Skin of body (tissue), 2 donors: Measurements from ENCODE around the gene TCF15. TPM values are rescaled to one million over a fixed set of nuclear protein-coding genes. Genes with fewer than 3 reads are reported as not detected.
"Not testable (repeated sequence)": the region's sequence is repeated elsewhere in the genome, so short reads cannot be mapped to it uniquely, and the experiment has no call there.

ENCODE experiments used
- DNase-seq: peaks from one replicate; lab custom pipeline; 2025; lab: John Stamatoyannopoulos, UW
- total RNA-seq: library from RNA; depleted of rRNA; stranded (reverse); fragments of >200 nt; gene quantifications from one replicate; pipeline ENCODE4 v1.2.3, GENCODE V29; 2014

TCF15 gene
- total RNA-seq, 1 donor from 2014 or later: 0.49 TPM

DNA sequence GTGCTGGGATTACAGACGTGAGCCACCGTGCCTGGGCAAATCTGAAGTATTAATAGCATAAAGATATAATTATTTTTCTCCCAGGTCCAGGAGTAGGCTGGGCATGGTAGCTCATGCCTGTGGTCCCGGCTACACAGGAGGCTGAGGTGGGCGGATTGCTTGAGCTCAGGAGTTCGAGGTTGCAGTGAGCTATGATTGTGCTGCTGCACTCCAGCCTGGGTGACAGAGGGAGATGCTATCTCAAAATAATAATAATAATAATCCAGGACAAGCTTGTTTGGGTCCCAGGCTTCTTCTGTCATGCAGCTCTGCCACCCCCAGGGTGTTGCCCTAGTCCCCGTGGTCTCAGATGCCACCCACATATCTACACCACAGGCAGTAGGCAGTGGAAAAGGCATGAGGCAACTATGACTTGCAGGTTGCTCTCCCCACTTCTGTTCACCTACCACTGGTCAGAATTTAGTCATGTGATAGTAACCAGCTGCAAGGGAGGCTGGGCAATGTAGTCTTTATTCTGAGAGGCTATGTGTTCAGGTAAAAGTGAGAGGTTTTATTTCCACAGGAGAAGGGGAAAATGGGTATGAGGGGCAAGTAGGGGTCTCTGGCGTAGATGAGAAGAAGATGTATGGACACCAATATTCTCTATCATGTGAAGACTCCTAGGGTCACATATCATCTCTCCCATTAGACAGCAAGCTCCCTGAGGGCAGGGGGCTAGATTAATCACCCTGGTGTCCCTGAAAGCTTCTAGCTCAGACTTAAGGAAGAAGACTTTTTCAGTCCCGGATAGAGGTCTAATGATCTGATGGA is 25.7 kb downstream of the TCF15 start:
- DNase-seq: no peak

DNA sequence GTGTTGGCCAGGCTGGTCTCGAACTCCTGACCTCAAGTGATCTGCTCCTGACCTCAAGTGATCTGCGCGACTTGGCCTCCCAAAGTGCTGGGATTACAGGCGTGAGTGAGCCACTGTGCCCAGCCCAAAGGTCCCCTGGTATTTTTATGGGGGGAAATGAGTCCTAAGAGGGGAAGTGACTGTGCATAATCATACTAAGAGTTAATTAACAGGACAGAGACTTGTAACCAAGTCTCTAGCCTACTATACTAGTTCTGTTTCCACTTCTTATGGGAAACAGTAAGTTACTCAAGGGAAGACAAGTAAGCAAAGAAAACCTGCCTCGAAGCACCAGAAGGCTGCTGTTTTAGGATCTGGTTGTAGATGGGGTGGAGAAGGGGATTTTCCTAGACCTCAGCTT is 27.9 kb downstream of the TCF15 start:
- no peak for DNase-seq

DNA sequence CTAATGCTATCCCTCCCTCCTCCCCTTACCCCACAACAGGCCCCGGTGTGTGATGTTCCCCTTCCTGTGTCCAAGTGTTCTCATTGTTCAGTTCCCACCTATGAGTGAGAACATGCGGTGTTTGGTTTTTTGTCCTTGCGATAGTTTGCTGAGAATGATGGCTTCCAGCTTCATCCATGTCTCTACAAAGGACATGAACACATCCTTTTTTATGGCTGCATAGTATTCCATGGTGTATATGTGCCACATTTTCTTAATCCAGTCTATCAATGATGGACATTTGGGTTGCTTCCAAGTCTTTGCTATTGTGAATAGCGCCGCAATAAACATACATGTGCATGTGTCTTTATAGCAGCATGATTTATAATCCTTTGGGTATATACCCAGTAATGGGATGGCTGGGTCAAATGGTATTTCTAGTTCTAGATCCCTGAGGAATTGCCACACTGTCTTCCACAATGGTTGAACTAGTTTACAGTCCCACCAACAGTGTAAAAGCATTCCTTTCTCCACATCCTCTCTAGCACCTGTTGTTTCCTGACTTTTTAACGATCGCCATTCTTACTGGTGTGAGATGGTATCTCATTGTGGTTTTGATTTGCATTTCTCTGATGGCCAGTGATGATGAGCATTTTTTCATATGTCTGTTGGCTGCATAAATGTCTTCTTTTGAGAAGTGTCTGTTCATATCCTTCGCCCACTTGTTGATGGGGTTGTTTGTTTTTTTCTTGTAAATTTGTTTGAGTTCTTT is 31.0 kb downstream of the TCF15 start:
- not testable (repeated sequence) for DNase-seq

DNA sequence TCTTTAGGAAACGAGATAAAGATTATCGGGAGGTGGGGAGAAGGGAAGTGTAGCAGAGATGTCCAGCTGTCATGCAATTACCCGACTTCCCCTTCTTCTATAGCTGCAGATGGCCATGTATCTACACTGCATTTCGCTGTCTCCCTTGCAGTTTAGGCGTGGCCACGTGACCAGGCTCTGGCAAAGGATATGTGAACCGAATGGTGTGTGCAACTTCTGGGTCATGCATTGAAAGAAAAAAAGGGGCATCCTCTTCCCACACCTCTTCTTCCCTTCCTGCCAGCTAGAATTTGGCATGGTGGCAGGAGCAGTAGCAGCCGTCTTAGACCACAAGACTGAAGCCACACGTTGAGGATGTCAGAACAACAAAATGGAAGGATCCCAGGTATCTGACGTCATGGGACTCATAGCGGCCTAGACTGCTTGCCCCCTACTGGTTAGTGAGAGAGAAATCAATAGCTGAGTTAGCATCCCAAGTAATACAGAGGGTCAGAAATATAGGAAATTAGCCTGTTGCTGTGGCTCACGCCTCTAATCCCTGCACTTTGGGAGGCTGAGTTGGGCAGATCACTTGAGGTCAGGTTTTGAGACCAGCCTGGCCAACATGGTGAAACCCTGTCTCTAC is 32.8 kb downstream of the TCF15 start:
- no peak for DNase-seq

DNA sequence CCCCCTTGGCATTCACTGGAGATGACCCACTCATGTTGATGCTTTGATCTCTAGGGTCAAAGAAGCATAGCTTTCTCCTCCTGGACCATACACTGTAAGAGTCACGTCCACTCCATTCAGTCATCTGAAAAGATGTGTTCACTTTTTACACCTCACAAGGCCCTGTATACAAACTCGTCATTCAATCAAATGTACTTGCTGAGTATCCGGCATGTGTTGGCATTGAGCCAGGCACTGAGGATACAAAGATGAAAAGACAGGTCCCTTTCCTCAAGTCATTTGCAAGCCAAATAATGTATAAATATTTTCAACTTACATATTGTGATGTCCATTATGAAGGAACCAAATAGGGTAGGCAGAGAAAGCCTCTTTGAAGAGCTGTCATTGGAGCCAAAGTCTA is 34.0 kb downstream of the TCF15 start:
- no peak for DNase-seq

DNA sequence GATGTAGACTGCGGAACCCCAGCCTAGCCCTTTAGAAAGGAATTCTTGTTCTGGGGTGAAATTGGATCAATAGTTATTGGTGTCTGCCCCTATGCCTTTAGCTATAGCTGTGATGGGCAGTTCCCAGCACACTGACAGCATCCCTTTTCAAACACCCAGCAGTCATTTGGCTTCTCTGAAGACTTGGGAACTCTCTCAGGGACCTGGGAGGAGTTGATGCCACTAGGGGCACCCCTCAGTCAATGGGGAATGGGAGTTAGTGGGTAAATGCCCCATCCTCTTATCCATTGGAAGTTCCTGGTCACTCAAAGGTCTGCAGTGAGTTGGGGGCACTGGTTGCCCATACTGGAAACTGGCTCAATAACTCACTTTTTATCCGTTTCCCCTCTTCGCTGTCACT is 34.9 kb downstream of the TCF15 start:
- DNase-seq: no peak

DNA sequence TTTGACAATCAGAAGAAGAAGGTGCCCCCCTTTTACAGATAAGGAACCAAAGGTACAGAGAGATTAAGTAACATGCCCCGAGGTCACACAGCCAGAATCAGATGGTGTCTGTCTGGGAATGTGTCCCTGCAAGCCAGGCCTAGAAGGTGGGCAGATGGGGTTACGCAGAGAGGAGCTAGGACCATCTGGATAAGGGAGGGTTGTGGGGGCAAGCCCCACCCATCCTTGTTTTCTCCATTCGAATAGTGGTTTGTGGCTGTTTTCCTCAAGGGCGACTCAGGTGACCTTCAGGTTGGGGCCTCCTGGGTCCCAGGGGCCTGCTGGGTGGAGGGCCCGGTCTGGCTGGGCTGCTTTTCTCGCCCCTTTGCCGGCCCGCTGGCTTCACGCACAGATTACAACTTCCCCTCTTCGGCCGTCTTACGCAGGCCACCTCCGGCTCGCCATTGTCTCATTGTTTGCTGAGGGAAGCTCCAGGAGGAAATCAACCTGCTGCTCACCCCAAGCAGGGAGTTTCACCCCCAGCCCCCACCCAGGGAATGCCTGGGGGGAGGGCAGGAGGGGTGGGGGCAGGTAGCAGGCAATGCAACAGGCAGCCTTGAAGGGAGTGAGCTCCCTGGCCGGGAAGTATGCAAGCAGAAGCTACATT is 35.7 kb downstream of the TCF15 start:
- no peak for DNase-seq

DNA sequence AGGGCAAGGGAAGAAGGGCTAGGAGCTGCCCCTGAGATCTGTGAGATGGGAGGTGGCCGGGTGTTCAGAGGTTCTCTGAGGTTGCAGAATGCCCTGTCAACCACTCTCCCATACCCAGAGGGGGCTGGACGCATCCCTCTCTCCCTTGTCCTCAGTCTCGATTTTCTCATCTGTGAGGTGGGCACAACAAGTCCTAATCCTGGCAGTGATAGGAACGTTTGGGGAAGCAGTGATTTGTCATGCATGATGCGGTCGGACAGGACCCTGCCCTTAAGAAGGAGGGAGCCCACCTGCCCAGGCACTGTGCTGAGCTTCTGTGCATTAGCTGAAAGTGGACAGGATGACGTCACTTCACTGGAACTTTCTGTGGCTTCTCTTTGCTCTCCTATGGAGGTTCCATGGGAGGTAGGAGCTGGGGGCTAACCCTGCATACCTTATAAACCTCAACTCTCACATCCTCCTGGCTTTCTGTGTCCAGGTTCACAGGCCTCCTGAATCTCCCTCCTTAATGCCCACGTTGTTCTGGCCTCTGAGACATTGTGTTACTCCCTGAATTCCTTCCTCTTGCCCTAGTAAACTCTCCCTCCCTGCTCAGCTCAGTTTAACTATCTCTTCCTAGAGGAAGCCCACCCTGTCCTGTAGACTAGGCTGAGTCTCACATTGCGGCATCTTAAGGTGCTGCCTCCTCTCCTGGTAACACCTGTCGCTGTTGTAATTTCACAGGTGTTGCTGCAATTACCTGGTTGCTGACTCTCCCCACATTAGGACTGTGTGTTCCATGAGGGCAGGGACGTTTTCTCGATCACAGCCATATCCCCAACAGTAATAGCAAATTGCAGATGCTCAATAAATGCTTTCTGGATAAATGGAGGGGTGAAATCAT is 36.5 kb downstream of the TCF15 start:
- DNase-seq: no peak

DNA sequence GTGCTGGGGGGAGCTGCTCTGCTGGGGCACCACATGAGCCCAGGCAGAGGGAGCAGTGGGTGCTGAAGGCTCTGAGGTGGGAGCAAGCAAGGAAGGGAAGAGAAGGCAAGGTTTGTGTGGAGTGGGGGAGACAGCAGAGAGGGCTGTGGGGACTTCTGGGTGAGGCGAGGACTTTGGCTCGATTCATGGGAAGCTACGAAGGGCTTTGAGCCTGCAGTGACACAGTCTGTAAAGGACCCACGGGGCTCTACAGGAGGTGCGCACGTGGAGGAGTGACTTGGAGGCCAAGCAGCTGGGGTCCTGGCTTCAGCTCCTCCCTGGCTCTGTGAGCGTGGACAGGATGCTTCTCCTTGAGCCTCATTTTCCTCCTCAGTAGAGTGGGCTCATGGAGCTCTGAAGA is 37.4 kb downstream of the TCF15 start:
- no peak for DNase-seq

DNA sequence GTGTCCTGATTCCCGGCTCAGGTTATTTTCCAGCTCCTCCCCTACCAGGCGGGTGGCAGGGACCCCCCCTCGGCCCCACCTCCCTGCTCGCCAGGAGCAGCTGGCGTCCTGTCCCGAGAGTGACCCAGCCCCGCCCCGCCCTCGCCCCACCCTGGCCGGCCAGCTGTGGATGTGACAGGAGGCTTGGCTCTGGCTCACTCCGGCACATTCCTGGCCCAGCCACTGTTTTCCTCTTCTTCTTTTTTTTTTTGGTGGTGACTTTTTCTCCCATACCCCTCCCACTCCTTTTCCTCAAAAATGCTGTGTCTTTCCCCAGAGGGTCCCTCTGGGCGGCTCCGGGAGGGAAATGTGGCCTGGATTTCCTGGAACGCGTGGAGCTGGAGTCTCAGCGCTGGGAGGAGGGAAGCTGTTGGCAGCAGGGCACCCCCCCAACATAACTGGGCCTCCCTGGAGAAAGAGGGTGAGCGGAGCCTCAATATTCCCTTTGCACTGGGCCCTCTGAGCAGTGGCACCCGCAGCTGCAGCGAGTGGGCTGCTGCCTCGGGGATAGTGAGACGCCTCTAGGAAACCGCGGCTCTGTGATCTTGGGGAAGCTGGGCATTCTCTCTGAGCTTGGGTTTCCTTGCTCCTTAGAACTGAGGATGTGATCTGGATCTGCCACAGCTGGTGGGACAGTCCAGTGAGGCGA is 38.2 kb downstream of the TCF15 start:
- DNase-seq: peak; percentile 57

DNA sequence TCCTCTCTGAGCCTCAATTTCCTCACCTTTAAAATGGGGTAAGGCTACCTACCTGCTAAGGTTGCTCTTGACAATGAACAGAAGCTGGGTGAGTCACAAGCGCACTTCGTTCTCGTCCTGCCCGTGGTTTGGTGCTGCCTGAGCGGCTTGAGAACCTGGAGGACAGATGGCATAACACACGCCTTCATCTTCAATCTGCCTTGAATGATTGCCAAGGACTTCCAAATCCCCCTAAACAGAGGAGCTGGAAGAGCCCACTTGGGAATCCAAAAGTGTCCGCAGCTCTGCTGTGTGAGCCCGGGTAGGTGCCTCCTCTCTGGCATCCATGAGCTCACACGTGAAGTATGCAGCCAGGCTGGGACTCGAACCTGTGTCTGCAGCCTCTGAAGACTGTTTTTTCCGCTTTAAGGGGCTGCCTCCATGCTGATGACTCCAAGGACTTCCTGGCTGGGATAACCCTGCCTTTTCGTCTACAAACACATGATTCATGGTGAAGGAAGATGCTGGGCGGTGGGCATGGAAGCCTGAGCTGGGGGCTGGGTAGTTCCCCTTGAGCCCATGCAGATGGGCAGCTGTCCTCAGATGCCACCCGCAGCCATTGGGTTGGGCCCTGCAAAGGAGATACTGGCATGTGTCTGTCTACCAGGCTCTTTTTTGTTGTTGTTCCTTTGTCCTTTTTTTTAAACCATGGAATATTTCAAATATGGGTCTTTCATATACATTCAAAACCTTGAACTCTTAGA is 41.3 kb downstream of the TCF15 start:
- DNase-seq: no peak

DNA sequence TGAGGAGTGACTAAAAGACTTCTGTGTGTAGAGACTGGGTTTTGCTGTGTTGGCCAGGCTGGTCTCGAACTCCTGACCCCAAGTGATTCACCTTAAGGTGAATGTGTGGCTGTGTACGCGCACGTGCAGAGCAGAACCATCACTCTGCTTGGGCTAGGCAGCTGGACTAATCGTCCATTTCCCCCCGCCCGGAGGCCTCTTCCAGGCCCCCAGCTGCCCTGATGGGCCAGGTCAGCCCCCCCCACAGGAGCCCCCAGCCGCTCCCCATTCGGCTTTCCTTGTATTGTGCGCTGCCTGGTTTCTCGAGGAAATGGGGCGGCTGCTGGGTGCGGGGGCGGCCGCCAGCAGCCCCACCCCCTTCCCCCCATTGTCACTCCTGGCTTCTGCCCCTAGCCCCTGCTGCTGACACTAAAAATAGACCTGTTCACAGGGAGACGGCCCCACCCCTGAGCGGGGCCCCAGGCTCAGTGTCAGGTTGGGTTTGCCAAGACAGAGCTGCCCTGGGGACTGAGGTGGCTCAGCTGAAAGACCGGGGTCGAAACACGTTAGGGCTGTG is 41.9 kb downstream of the TCF15 start:
- no peak for DNase-seq

DNA sequence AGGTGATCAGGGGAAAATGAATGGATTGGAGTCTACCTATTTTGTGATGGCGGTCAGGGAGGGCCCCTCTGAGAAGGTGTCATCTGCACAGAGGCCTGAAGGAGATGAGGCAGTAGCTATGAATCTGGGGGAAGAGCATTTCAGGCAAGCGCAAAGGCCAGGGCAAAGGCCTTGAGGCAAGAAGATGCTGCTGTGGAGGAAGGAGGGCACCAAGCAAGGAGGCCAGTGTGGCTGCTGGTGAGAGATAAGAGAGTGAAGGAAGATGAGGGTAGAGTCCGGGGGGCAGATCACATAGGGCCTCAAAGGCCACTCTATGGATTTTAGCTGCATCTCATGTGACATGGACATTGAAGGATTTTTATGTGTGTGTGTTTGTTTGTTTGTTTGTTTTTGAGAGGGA is 45.9 kb downstream of the TCF15 start:
- DNase-seq: no peak

DNA sequence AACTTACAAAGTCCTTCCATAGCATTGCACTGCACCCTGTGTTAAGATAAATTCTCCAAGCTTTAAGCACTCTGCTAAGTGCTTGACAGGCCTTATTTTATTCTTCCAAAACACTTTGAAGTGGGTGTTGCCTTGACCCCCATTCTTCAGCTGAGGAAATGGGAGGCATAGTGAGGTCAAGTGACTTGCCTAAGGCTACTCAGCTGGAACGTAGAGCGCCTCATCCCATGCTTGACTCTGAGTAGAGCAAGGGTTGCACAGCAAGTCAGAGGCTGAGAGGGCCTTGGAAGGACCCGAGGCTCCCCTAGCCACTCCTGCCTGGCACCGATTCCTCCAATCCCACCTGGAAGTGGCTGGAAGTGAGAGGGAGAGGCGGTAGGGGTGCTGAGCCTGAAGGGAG is 46.9 kb downstream of the TCF15 start:
- DNase-seq: no peak

DNA sequence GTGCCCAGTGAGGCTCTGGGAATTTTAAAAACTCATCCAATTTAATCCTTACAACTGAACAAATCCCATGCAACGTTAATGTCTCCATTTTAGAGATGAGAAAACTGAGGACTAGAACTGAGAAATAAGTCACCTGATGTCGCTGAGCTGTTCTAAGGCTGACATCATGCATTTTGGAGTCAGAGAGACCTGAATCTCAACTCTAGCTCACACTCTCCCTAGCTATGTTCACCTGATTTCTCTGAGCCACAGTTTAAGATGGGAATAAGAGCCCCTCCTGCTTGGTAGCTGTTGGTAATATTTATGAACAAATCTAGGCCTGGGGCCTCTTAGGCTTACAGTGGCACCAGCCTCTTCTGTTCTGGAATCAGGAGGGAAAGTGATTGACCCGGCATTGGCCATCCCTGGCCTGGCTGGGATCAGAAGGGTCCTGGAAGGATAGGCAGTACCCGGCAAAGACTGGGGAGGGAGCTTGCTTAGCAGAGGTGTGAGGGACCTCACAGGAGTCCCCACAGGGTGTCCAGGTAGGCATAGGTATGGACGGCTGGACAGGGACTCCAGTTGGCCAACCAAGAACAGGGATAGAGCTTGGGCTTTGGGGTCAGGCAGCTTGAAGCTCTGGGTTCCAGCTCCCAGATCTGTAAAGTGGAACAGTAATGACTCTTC is 47.7 kb downstream of the TCF15 start:
- no peak for DNase-seq

DNA sequence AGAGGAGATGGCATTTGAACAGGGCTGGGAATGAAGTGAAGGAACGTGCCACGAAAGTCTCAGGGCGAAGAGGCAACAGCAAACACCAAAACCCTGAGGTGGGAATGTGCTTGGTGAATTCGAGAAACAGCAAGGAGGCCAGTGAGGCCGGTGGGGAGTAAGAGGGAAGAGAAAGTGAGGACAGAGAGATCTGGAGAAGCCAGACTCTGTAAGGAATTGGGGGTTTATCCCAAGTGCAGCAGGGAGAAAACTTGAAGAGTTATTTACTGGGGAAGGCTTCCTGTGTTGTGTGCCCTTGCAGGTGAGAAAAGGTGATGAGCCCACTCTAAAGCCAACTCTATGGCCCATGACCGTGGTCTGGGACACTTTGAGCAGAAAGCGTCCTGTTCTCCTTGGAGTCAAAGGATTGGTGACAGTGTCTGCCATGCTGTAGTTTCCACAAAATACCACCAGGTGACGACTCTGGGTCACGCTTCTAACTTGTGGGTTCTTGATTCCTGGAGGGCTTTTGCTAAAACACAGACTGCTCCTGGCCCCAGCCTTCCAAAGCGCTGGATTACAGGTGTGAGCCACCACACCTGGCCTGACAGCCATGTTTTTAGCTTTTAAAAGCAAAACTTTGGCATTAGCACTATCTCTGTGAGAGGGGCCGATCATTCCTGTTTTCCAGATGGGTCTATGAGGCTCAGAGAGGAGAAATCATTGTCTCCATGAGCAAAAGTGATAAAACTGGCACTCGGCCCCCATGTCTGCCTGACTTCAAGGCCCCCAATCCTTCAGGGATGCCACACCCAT is 48.5 kb downstream of the TCF15 start:
- DNase-seq: peak; percentile 57

DNA sequence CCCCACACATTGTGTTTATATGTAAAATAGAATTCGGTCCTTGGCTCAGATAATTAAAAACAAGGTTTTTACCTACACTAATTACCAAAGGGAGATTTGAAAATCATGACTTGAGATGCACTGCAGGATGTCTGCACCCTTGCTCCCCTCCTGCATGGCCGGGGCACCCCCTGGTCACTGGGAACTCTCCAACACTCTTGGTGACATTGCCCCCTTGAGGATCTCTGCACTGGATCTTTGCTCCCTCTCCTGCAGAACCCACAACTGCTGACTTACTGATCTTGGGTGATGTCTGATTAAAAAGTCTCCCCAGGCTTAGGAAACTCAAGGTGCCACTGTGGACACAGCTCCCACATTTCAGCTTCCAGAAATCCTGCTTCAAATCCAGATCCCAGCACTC is 49.4 kb downstream of the TCF15 start:
- no peak for DNase-seq

DNA sequence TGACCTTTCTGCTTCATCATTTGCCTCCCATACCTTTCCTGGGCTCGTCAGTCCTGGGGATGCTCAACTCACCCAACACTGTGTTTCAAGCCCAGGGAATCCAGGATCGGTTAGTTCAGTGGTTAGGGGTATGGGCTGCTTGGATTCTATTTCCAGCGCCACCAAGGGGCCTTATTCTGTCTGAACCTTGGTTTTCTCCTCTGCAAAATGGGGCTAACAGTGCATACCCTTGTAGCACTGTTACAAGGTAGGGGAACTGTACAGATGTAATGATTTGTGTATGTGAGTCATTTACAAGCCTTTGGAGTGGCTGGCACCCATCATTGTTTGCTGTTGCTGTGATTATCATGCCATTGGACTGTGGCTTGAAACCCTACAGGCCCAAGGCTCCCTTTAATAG is 52.0 kb downstream of the TCF15 start:
- no peak for DNase-seq
